Amniotic stem cell (primary cell): Measurements from ENCODE around the gene SEPTIN2.
A peak's percentile ranks its signal among the peaks of the same experiment; 100 is the strongest.
"Not testable (repeated sequence)": the region's sequence is repeated elsewhere in the genome, so short reads cannot be mapped to it uniquely, and the experiment has no call there.

ENCODE experiments used
- DNase-seq: peaks from one replicate; lab custom pipeline; 2025; lab: John Stamatoyannopoulos, UW

The SEPTIN2 gene

DNA sequence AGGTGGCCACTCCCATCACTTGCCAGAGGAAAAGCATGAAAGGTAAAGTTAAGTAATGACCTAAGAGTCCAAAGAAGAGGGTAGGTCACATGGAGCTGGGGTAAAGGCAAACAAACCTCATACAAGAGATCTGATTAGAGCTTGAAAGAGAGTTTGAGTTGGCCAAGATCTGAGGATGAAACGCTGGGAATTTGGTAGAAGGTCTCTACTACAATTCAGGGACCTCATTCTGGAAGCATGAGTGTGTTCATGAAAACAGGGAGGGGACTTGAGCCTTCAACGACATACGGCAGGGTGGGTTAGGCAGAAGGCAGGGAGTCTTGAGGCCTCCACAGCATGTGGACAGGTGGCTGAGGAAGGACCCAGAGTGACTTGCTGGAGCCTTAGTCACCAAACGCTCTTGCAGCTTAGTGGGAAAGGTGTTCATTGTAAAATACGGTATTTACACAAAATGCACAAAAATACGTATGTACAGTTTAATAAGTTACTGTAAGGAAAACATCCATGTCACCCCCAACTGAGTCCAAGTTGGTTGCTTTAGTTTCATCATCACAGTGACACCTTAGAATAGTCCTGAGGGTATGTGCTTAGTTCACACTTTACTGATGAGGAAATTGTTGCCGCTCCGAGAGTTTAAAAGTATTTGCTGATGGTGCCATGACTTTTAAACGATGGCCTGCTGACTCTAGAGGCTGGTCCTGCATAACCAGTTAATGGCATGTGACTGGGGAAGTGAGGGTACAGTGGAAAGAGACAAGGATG, 35.3 kb downstream of the SEPTIN2 start:
- DNase-seq, result no peak

DNA sequence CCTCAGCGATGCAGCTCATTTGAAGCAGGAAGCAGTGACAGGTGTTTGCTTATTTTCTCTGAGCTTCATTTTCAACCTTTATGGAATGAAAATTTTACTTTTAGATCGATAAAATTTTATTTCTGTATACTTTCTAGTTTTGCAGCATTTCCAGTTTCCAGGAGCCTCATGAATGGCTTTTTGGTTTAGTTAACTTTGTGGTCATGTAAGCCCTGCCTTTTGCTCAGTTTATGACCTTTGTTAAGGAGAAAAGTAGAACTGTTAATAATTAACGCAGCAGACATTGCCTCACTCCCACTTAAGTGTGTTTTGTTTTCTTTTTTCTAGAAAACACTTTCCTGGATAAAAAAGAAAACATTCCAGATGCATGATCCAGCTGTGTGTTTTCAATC, 35.9 kb downstream of the SEPTIN2 start:
- DNase-seq, result no peak

DNA sequence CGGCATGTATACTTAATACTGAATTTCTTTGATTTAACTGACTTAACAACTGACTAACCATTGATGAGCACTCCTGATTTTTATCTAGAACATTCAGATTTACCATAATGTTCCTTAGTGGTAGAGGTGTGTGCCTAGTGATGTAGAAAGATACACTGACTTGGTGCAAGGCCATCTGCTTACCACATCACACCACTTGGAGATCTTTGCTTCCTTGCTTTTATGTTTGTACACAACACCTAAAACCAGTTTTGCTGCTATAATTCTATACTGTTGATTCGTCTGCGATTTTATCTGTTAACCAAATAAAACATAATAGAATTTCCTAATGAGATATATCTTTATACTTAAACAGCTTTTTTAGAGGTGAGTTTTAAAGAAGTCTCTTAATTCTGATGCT, 36.5 kb downstream of the SEPTIN2 start:
- no peak for DNase-seq

DNA sequence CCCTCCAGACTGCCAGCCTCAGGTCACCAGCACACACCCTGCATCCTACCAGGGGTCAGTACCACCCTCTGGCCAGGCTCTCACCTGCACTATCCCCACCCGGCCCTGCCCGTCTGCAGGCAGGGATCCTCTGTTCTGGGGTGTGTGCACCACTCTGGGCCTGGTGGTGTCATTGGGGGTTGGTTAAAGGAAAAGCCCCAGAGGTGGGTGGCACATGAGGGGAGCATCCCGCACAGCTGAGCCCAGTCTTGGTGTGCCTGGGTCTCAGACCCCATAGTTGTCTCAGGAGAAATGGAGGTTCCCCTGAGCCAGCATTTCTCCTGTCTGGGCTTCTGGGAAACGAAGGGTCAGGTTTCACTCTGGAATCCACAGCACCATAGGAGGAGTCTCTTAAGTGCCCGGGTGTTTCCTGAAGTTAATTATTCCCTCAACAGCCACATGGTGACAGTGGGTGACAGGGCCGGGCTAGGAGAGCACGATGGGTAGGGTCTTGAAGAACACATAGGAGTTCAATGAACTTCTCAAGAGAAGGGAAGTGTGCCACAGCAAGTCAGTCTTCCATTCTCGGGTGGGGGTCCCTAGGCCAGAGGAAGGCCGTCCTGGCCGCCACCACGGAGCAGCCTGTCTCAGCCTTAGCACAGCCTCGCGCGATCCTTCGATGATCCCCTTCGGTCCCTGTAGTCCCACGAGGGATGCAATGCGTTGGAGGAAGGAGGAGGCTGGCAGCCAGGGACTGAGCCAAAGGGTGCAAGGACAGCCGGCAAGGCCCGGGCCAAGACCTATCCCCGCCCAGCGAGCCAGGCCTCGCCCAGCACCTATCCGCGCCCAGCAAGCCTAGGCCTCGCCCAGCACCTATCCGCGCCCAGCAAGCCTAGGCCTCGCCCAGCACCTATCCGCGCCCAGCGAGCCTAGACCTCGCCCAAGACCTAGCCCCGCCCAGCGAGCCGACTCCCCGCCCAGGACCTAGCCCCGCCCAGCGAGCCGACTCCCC, 39.2 kb downstream of the SEPTIN2 start:
- no peak for DNase-seq

DNA sequence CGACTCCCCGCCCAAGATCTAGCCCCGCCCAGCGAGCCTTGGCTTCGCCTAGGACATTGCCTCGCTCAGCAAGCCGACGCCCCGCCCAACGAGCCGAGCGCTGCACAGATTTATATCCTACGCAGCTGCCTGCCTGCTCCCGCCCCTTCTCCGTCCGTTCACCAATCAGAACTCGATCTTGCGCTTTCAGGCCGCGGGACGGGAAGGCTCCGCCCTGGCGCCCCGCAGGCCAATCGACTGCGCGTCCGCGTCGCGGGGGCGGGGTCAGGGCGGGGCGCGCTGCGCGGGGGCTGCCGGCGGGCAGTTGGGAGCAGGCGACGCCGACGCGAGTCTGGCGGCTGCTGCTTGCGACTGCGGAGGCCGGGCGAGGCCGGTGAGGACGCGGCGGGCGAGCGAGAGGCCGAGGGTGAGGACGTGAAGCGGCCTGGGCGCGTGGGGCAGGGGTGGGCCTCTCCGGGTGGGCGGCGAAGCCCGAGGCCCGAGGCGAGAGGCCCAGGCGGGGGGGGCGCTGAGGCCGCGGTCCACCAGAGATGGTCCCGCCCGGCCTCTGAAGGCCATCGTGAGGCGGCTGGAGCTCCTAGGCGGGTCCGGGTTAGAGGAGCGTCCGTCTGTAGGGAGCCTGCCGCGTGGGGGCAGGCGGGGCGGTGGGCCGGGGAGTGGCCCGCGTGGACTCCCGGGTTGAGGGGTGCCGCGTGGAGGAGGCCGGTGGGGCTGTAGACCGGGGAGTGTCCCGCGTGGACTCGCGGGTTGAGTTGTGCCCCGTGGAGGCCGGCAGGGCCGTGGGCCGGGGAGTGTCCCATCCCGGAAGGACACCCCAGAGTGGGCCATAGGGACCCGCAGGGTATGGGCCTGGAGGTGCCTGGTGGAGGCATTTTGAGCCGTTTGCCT, 40.5 kb downstream of the SEPTIN2 start, which contains the start of gene FARP2:
TSS of gene FARP2 (plus strand) at position 303 of the 888 bp plus-strand sequence. CDS start 16,823 bp downstream, outside the sequence.
- peak; percentile 94 for DNase-seq

DNA sequence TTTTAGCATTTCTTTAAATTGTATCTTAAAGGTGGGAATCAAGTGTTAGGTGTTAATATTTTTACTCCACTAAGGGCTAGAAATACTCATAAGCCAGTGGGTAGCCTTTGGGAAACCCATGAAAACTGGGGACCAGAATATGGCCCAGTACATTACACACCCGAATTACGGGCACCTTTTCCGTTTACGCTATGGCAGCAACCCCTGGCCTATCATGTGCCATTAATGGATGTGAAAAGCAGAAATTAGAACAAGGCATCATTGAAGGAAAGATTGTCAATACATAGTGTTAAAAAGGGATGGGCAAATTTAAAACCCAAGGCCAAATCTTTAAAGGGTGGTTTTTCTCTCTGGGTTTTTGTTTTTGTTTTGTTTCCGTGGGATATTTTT, 41.1 kb downstream of the SEPTIN2 start:
- DNase-seq, result no peak

DNA sequence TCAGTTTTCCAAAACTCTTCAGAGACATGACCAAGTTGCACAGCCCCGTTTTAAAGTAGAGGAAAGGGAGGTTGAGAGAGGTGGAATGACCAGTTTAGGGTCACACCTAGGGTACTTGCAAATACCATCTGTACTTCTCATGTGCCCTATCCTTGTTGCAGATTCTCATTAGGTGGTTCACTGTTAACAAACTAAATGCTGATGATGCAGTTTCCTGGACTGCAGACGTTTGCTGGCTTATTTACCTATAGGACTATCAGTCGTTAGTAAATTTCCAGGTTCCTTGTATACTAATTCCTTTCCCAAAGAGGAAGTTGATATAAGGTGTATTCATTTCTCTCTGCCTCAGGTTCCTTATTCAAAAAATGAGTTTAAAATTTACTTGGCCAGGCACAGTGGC, 41.8 kb downstream of the SEPTIN2 start:
- no peak for DNase-seq

DNA sequence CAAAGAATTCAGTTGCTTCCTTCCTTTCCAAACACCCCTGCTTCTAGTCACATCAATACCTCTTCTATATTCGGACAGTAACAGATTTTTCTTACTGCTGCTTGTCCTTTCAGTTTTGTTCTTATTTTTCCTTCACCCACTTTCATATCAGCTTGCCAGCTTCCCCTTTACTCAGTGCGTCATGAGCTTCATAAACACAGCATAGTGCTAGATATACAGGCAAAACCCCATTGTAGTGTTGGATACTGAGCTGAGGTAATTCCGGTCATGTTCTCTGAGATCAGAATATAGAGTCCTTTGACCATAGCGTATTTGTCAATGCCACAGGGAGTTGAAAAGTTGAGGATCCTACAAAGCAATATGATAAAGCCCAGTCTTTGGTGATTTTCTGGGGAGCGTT, 42.7 kb downstream of the SEPTIN2 start:
- no peak for DNase-seq

DNA sequence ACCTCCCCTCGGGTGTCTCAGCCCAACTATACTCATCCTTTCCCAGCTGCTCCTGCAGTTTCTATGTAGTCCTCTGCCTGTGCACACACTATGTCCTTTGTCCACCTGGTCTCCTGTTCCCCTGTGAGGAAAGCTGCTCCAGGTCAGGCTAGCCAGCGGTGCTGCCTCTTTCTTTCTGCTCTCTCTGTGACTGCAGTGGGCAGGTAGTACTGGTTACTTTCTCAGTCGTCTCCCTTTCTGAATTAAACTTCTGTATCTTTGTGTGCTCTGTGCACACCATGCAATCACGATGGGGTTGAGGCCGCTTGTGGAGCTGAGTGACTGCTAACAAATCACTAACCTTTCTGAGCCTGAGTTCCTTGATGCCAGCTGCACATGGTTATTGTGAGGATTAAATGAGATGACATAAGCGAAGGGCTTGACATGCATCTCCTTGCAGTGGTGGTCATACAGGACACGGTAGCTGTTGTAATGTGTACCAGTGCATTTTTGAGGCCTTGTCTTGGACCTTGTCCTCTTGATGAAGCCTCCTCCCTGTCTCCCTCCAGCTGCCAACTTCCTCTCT, 43.8 kb downstream of the SEPTIN2 start:
- DNase-seq, result no peak

DNA sequence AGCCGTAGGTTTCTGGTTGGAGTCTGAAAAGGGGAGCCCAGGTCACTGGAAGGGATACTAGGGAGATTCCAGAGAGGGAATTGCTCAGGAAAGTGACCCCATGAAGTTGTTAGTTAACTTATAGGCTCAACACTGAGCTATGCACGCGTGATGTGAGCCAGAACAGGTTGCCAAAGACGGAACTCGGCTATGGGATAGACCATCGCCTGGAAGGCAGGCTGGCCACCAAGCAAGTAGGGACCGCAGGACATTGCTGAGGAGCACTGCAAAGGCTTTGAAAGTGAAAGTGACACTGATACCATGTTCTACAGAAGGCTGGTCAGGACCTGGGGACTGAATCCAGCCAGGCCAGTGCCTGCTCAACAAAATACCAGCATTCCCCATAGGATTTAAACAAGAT, 47.7 kb downstream of the SEPTIN2 start:
- no peak for DNase-seq

DNA sequence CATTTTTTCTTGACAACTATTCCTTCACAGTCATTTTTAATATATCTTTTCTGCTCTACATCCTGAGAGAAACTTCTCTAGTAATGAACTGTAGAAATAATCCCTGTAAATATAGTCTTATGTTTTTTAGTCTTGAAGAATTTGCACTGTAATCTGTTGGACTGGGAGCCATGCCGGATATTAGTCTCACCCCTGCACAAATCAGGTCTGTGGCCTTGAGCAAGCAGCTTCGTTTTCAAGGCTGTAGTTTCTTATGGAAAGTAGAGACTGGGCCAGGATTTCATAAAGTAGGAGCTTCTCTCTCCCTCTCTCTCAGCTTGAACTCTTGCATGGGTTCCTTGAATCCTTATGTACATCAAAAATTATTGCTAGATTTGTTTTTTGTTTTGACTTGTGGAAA, 49.1 kb downstream of the SEPTIN2 start:
- no peak for DNase-seq

DNA sequence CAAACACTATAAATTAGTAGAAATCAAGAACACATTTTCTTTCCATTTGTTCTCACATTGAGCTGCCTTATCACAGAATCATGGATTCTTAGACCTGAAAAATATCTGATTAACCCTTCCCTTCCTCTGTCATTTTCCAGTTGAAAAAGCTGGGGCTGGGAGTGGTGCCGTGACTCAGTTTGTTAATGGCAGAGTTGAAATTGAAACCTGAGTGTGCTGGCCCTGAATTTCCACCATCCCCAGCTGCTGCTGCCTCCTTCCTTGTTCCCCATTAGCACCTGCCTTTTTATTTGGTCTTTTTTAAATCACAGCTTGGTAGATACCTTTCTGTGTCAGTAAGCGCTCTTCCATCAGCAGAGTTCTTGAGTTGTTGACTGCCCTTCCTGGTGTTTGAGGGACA, 51.0 kb downstream of the SEPTIN2 start:
- no peak for DNase-seq

DNA sequence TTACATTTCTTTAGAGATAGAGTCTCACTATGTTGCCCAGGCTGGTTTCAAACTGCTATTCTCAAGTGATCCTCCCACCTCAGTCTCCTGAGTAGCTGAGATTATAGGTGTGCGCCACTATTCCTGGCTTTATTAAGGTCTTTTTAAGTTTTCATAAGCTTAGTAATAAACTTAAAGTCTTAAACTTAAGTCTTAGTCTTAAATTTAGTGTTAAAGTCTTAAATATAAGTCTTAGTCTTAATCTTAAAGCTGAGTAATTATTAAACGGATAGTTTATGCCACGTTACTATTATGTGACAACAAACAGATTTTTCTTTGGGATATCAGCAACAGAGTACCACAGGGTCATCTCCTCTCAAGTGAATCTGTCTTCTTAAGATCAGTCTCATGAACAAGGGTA, 52.9 kb downstream of the SEPTIN2 start:
- no peak for DNase-seq

DNA sequence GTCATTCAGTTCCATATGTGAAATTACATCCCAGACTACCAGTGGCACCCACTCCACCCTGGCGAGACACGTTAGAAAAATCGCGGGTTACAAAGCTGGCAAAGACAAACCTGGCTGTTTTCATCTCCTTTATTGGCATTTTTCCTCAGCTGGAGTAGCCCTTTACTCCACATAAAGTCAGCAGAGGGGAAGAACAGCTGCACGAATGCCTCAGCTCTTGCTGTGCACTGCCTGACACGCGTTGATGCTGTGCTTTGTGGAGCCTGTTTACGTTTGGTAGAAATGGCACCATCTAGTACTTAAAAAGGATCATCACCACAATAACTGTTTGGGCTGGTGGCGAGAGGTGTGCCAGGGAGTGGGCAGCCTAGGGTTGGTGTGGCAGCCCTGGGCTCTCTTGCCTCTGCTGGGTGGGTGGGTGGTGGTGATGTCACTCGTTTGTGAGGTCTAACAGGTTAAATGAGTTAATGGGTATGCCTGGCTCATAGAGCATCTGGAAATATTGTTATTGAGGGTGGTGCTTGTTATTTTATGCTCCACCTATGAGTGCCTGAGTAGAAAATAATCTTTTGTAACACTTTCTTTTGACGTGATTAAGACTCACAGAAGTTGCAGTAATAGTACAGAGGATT, 56.8 kb downstream of the SEPTIN2 start:
- no peak for DNase-seq

DNA sequence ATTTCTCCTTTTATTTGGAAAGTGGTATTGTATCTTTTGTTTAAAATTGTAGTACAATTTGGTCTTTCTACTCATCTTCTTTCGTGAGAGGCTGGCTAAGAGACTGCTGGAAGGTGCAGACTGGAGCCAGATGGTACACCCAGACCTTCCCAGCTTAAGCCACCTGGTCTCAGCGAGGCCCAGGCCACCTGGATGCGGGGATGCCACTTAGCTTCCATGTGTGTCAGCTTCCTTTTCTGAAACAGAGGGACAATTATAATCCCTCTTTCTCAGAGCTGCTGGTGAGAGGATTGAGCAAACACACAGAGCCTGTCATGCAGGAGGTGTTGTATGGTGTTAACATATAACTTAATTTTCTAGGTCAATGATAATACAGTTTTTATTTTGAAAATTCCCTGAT, 57.7 kb downstream of the SEPTIN2 start:
- DNase-seq, result no peak

DNA sequence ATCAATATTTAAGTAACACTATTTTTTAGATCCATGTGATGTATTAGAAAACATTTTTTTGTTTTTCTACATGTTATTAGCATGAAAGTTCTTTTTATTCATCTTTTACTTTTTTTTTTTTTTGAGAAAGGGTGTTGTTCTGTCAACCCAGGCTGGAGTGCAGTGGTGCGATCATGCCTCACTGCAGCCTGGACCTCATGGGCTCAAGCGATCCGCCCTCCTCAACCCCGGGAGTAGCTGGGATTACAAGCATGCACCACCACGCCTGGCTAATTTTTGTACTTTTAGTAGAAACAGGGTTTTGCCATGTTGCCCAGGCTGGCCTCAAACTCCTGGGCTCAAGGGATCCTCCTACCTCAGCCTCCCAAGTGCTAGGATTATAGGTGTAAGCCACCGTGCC, 58.2 kb downstream of the SEPTIN2 start:
- not testable (repeated sequence) for DNase-seq

DNA sequence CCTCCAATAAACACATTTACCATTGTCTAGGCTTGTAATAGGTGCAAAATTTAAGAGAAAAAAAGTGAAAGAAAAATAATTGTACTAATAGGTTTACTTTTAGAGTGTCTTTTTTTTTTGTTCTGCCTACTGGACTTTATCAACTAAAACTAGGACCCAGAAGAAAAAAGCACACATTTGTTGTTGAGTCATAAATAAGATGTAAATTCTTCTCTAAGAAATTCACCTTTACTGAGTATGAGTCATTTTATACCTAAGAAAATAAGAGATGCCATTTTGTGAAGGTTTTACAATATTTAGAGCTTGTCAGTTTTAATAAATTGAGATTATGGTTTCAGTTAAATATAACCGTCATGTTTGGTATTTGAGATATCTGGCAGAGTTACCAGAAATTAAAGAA, 59.6 kb downstream of the SEPTIN2 start:
- no peak for DNase-seq

DNA sequence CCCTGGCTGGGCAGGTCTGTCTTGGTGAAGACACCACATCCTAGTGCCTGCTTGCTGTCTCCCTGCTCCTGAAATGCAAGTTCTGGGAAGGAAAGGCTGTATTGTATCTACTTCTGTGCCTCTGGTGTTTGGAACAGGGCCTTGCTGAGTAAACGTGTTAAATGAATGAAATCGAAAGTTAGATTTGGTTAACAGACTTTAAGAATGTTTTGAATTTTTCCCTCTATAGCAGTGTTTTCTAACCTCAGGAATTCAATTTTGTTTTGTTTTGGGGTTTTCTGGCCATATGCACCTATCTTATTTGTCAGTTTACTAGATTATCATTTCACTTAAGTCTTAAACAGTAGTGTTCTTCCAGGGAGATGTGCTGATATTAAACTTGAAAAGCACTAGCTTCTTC, 61.1 kb downstream of the SEPTIN2 start:
- DNase-seq, result no peak

DNA sequence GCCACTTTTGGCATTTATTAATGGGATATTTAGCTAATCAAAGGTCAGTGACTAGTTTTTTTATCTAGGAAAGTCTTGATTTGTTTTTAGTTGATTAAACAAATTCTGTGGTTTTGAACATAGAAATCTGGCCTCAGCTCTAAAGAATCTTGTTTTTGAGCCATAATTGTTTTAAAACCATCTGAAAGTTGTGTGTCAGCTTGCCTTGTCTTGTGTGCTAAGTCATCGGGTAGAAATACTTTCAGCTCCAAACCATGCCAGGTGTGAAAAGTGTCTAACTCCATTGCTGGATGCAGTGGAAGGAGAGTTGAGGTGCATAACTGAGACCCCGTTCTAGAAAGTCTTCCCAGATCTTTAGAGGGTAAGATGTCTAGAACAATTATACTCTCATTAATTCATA, 63.1 kb downstream of the SEPTIN2 start:
- no peak for DNase-seq

DNA sequence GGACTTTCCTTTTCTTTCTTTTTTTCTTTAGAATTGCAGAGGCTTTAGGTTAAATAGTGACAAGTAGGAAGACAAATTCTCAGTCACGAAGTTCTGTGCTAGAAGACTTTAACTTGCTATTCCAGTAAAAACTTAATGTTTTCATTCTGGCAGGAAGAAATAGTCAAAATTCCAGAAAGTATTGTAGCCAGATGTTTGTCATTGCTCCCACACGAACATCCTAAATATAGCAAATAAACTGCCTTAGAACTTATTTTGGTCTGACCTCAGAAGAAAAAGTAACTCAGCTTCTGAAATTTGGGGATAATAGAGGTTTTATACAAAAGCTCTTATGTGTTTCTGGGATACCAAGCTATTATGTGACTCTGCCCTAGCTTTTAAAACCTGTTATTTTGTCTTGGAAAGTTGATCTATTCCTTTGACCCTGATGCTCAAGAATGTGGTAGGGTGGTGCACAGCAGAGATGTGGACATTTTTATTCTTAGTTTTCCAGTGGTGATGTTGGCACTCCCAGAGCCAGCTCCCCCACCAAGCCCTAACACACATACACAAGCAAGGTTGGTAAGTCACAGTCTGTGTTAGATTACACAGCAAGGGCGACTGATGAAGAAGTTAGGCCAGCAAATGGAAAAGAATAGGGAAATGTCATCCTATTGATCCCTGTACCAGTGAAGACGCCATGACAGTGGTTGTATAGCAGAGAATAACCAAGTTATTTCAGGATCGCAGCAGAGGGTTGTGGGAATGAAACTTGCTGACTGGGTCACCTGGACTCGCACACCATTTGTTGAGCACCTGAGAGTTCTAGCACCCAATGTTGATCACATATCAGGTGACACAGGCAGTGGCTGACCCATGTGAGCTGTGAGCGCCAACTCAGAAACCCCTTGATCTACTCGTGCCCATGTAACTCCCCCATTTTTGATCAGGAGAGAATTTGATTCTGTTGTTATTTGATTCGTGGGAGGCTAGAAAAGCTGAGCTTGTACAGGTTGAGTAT, 64.1 kb downstream of the SEPTIN2 start:
- no peak for DNase-seq
